ENCODE data around the gene ZBED1. TPM values are rescaled to one million over a fixed set of nuclear protein-coding genes. Genes with fewer than 3 reads are reported as not detected.

The ZBED1 gene
- polyA plus RNA-seq, 1 experiment = 23.0 TPM

DNA sequence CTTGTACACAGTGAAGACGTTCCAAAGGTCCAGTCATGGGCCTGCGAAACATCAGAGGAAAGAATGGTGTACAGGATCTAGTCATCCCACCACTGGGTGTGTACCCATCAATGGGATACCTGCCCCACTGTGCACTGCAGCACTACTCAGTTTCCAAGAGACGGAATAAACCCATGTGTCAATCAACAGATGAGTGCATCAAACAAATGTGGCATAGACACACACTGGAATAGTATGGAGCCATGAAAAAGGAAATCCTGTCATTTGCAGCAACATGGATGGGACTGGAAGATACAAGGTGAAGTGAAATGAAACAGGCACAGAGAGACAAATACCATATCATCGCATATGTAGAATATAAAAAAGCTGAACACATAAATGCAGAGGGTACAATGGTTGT lies 48.0 kb downstream of the ZBED1 start:
- CTCF ChIA-PET = no interaction called here
- no peaks in the 10 kb centered on the region for H3K9me3 ChIP-seq (ENCODE audit: control insufficient read depth, insufficient read depth, low read length)
- TF ChIP-seq, protein P1, sequence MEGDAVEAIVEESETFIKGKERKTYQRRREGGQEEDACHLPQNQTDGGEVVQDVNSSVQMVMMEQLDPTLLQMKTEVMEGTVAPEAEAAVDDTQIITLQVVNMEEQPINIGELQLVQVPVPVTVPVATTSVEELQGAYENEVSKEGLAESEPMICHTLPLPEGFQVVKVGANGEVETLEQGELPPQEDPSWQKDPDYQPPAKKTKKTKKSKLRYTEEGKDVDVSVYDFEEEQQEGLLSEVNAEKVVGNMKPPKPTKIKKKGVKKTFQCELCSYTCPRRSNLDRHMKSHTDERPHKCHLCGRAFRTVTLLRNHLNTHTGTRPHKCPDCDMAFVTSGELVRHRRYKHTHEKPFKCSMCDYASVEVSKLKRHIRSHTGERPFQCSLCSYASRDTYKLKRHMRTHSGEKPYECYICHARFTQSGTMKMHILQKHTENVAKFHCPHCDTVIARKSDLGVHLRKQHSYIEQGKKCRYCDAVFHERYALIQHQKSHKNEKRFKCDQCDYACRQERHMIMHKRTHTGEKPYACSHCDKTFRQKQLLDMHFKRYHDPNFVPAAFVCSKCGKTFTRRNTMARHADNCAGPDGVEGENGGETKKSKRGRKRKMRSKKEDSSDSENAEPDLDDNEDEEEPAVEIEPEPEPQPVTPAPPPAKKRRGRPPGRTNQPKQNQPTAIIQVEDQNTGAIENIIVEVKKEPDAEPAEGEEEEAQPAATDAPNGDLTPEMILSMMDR (IDR thresholded peaks at IDR 0.05; ENCODE audit: low read depth, low read length) = no peak
- H3K4me3 ChIP-seq (ENCODE audit: low read depth, low read length) = no peak overlapping the region
- no peak overlapping the region for H3K27ac ChIP-seq (ENCODE audit: low read depth, low read length)
- H3K27me3 ChIP-seq (ENCODE audit: control insufficient read depth, insufficient read depth, low read length) = no peaks in the 10 kb centered on the region
- no peak for DNase-seq (ENCODE audit: low read depth, low spot score)
- POLR2A ChIA-PET = no interaction called here

DNA sequence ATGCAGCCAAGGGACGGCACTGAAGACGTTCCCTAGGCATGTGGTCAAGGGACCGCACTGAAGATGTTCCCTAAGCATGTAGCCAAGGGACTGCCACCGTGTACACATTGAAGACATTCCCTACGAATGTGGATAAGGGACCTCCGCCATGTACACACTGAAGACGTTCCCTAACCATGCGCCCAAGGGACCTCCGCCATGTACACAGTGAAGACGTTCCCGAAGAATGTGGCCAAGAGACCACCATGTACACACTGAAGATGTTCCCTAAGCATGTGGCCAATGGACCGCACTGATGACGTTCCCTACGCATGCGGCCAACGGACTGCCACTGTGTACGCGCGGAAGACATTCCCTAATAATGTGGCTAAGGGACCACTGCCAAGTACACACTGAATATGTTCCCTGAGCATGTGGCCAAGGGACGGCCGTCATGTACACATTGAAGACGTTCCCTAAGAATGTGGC lies 48.4 kb downstream of the ZBED1 start:
- Histone ChIP-seq H3K27ac (ENCODE audit: low read depth, low read length) (no peak overlapping the region), H3K9me3 (ENCODE audit: control insufficient read depth, insufficient read depth, low read length) (no peaks in the 10 kb centered on the region), H3K4me3 (ENCODE audit: low read depth, low read length) (no peak overlapping the region), H3K27me3 (ENCODE audit: control insufficient read depth, insufficient read depth, low read length) (no peaks in the 10 kb centered on the region)
- TF ChIP-seq, protein P1 (IDR thresholded peaks at IDR 0.05; ENCODE audit: low read depth, low read length) = no peak
- CTCF ChIA-PET = no interaction called here
- POLR2A ChIA-PET = no interaction called here
- no peak for DNase-seq (ENCODE audit: low read depth, low spot score)

DNA sequence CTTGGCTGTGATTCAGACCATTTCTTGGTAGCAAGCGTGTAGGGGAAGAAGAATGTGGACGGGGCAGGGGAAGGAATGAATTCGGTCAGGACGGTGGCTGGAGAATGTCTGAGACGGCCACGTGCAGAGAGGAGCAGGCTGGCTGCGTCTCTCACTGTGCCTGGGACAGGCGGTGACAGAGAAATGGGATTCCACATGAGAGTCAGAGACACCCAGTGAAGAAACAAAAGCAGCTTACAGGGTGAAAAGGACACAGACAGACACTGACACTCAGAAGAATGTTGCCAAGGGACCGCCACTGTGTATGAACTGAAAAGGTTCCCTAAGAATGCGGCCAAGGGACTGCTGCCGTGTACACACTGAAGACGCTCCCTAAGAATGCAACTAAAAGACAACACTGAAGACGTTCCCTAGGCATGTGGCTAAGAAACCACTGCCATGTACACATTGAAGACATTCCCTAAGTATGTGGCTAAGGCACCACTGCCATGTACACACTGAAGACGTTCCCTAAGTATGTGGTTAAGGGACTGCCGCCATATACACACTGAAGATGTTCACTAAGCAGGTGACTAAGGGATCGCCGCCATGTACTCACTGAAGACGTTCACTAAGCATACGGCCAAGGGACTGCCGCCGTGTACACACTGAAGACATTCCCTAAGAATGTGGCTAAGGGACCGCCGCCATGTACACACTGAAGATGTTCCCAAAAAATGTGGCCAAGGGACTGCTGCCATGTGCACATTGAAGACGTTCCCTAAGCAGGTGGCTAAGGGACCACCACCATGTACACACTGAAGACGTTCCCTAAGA lies 49.1 kb downstream of the ZBED1 start:
- CTCF ChIA-PET = no interaction called here
- TF ChIP-seq, protein P1 (IDR thresholded peaks at IDR 0.05; ENCODE audit: low read depth, low read length) = no peak
- Histone ChIP-seq H3K27me3 (ENCODE audit: control insufficient read depth, insufficient read depth, low read length) (no peaks in the 10 kb centered on the region), H3K9me3 (ENCODE audit: control insufficient read depth, insufficient read depth, low read length) (no peaks in the 10 kb centered on the region), H3K27ac (ENCODE audit: low read depth, low read length) (no peak overlapping the region), H3K4me3 (ENCODE audit: low read depth, low read length) (no peak overlapping the region)
- no peak for DNase-seq (ENCODE audit: low read depth, low spot score)
- POLR2A ChIA-PET = no interaction called here

GRCh38 chrX:2450681-2451080 lies 50.1 kb downstream of the ZBED1 start:
- Histone ChIP-seq H3K27ac (ENCODE audit: low read depth, low read length) (no peak overlapping the region), H3K27me3 (ENCODE audit: control insufficient read depth, insufficient read depth, low read length) (no peaks in the 10 kb centered on the region), H3K4me3 (ENCODE audit: low read depth, low read length) (no peak overlapping the region), H3K9me3 (ENCODE audit: control insufficient read depth, insufficient read depth, low read length) (no peaks in the 10 kb centered on the region)
- ChIA-PET CTCF (no interaction called here), POLR2A (no interaction called here)
- TF ChIP-seq, protein P1 (IDR thresholded peaks at IDR 0.05; ENCODE audit: low read depth, low read length) = no peak
- DNase-seq (ENCODE audit: low read depth, low spot score) = no peak

DNA sequence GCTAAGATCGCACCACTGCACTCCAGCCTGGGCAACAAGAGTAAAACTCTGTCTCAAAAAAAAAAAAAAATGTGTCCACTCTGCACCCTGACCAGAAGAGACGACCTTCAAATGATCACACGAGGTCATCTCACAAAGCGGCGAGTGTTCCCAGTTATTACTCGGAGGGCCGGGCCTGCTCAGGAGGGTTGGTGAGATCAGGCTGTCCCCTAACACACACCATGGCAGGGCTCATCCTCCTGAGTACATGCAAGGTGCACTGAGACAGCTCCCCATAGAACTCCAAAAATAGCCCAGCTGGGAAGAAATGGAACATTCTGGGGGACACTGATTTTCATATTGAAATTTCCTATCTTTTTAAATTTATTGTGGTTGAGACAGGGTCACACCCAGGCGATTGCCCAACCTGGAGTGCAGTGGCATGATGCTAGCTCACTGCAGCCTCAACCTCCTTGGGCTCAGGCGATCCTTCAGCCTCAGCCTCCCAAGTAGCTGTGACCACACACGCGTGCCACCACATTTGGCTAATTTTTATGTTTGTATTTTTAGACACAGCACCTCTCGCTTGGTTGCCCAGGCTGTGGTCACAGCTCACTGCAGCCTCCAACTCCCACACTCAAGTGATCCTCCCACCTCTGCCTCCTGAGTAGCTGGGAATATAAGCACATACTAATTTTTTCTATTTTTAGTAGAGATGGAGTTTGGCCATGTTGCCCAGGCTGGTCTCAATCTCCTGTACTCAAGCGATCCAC lies 51.5 kb downstream of the ZBED1 start:
- POLR2A ChIA-PET = no interaction called here
- H3K4me3 ChIP-seq (ENCODE audit: low read depth, low read length) = no peak overlapping the region
- H3K27me3 ChIP-seq (ENCODE audit: control insufficient read depth, insufficient read depth, low read length) = no peaks in the 10 kb centered on the region
- TF ChIP-seq, protein P1 (IDR thresholded peaks at IDR 0.05; ENCODE audit: low read depth, low read length) = no peak
- DNase-seq (ENCODE audit: low read depth, low spot score) = no peak
- no peak overlapping the region for H3K27ac ChIP-seq (ENCODE audit: low read depth, low read length)
- no peaks in the 10 kb centered on the region for H3K9me3 ChIP-seq (ENCODE audit: control insufficient read depth, insufficient read depth, low read length)
- CTCF ChIA-PET = no interaction called here
